ENCODE measurements around the gene NME3.

DNA sequence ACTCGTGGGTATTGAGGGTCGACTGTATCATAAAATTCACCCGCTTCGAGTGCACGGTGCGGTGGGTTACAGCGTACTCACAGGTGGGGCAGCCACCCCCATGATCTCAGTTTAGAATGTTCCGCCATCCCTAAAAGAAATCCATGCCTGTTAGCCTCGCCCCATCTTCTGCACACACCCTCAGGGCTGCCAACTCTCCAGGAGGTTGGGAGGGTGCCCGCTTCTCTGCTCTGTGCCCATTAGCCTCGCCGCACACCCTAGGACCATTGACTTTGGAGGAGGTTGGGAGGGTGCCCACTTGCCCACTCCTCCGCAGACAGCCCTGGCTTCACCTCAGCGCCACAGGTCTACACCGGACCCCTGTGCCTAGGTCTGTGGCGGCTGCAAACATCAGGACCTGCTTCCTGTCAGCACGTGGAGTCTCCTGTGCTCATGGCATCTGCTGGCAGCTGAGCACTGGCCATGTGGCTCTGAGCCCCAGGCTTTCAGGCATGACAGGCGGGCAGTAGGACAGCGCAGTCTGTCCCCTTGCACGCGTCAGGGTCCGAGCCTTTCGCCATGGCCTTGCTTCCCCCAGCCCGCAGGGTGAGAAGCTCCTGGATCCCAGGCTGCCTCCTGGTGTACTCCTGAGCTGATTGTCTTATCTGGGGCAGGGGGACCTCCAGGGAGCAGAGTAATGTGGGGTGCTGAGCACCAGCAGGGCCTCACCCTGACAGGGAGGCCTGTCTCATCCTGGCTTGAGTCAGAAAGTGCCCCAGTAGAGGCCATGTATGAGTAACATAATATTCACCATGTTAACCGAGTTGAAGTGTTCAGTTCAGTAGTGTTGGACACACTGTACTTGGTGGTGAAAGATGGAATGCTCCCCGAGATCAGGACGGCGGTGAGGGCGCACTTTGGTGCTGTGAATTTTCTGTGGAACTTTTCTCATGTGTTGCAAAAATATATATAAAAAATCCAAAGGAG lies 21.9 kb downstream of the NME3 start:
- TF ChIP-seq, protein P1, sequence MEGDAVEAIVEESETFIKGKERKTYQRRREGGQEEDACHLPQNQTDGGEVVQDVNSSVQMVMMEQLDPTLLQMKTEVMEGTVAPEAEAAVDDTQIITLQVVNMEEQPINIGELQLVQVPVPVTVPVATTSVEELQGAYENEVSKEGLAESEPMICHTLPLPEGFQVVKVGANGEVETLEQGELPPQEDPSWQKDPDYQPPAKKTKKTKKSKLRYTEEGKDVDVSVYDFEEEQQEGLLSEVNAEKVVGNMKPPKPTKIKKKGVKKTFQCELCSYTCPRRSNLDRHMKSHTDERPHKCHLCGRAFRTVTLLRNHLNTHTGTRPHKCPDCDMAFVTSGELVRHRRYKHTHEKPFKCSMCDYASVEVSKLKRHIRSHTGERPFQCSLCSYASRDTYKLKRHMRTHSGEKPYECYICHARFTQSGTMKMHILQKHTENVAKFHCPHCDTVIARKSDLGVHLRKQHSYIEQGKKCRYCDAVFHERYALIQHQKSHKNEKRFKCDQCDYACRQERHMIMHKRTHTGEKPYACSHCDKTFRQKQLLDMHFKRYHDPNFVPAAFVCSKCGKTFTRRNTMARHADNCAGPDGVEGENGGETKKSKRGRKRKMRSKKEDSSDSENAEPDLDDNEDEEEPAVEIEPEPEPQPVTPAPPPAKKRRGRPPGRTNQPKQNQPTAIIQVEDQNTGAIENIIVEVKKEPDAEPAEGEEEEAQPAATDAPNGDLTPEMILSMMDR (IDR thresholded peaks at IDR 0.05) = no peak
- no peak for TF ChIP-seq POLR2A (IDR thresholded peaks at IDR 0.05)

All from testis (tissue), 2 donors.